Renal pelvis (tissue), 4 donors: ENCODE results near the gene CLRN3. TPM values are rescaled to one million over a fixed set of nuclear protein-coding genes. Genes with fewer than 3 reads are reported as not detected.

Experiments
- DNase-seq: peaks from one replicate; pipeline ENCODE4 v3.0.0-alpha.2; 2013
- polyA plus RNA-seq, 3 donors: library from polyadenylated mRNA; unstranded; fragments of 120-200 nt; gene quantifications; one replicate each; pipeline ENCODE4 v1.2.1, GENCODE V29; 2013; ENCODE audit not compliant: insufficient read length in 3 of 3

CLRN3 gene
- polyA plus RNA-seq, 3 donors: 19.6 to 22.2 (median 20.4) TPM

- DNase-seq: no peak
Observed at GRCh38 chr10:127878475-127879055, 14.2 kb downstream of the CLRN3 start.

GRCh38 chr10:127877699-127878098, 15.0 kb downstream of the CLRN3 start:
- no peak for DNase-seq

- DNase-seq: no peak
Observed at GRCh38 chr10:127877116-127877515, 15.6 kb downstream of the CLRN3 start.

- DNase-seq: no peak
Observed at GRCh38 chr10:127875916-127876315, 16.8 kb downstream of the CLRN3 start.

- DNase-seq: no peak
Observed at GRCh38 chr10:127875449-127875765, 17.3 kb downstream of the CLRN3 start.

- no peak for DNase-seq
Observed at GRCh38 chr10:127874671-127875448, 17.9 kb downstream of the CLRN3 start.

GRCh38 chr10:127873901-127874470, 18.8 kb downstream of the CLRN3 start:
- DNase-seq: no peak

- DNase-seq: no peak
Observed at GRCh38 chr10:127872871-127873600, 19.7 kb downstream of the CLRN3 start.

- DNase-seq: no peak
Observed at GRCh38 chr10:127872011-127872761, 20.6 kb downstream of the CLRN3 start.

- DNase-seq: no peak
Observed at GRCh38 chr10:127871631-127872010, 21.1 kb downstream of the CLRN3 start.

GRCh38 chr10:127869329-127869728, 23.4 kb downstream of the CLRN3 start:
- DNase-seq: no peak

GRCh38 chr10:127867805-127868204, 24.9 kb downstream of the CLRN3 start:
- DNase-seq: no peak

GRCh38 chr10:127866276-127867013, 26.3 kb downstream of the CLRN3 start:
- no peak for DNase-seq

GRCh38 chr10:127863231-127863825, 29.4 kb downstream of the CLRN3 start:
- no peak for DNase-seq

GRCh38 chr10:127860592-127860991, 32.1 kb downstream of the CLRN3 start:
- no peak for DNase-seq

- DNase-seq: no peak
Observed at GRCh38 chr10:127855976-127856375, 36.8 kb downstream of the CLRN3 start.

- no peak for DNase-seq
Observed at GRCh38 chr10:127855591-127855881, 37.2 kb downstream of the CLRN3 start.

- no peak for DNase-seq
Observed at GRCh38 chr10:127854769-127855590, 37.8 kb downstream of the CLRN3 start.

- DNase-seq: peak; percentile 65
Observed at GRCh38 chr10:127853868-127854768, 38.6 kb downstream of the CLRN3 start.
